Sigmoid colon (tissue), 4 donors: ENCODE results near the gene SLC17A7.

Experiments
- EP300 ChIP-seq, 4 donors: sonication (generic); formaldehyde crosslinking; IDR thresholded peaks; one replicate each; pipeline ENCODE4 v1.6.1; 2017; ENCODE audit warnings: antibody characterized with exemption in 4 of 4
- POLR2A ChIP-seq, 2 donors: fragments of 450-650 bp; IDR thresholded peaks; one replicate each; pipeline ENCODE4 v1.6.1; 2016; ENCODE audit warnings: antibody characterized with exemption in 2 of 2, mild to moderate bottlenecking in 2 of 2, moderate library complexity in 2 of 2
- POLR2AphosphoS5 ChIP-seq, 4 donors: sonication (generic); formaldehyde crosslinking; IDR thresholded peaks; one replicate each; pipeline ENCODE4 v1.6.1; 2017; ENCODE audit warnings: antibody characterized with exemption in 4 of 4
- TF ChIP-seq, protein P1 (sequence below), 4 experiments: fragments of 450-650 bp in 3 of 4; fragments of 200-600 bp in 1 of 4; IDR thresholded peaks; one replicate each; pipeline ENCODE4 v1.5.1; 2016 to 2019; ENCODE audit warnings: antibody characterized with exemption in 4 of 4, mild to moderate bottlenecking in 3 of 4, moderate library complexity in 2 of 4

DNA sequence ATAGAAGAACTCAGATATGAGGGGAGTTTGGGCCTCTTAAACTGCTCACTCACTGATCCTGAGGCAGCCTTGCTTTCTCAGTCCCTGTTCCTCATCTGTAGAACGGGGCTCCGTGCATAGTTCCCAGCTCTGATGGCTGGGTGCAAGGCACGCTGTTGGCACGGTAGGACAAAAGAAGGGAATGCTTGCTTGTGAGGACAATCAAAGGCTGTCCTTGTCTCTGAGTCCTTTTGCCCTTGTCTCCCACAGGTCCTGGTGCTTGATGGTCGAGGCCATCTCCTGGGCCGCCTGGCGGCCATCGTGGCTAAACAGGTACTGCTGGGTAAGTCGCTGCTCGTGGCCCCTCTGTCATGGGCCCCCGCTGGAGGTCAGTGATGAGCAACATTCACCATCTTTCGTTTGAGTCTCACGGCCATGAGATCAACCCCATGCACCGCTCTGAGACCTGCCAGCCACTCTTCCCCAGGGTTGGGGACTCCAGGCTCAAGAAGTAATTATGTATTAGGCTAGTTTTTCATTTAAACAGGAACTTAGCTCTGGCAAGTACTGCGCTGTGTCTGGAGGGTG lies 48.4 kb upstream of the SLC17A7 start:
- TF ChIP-seq, protein P1, sequence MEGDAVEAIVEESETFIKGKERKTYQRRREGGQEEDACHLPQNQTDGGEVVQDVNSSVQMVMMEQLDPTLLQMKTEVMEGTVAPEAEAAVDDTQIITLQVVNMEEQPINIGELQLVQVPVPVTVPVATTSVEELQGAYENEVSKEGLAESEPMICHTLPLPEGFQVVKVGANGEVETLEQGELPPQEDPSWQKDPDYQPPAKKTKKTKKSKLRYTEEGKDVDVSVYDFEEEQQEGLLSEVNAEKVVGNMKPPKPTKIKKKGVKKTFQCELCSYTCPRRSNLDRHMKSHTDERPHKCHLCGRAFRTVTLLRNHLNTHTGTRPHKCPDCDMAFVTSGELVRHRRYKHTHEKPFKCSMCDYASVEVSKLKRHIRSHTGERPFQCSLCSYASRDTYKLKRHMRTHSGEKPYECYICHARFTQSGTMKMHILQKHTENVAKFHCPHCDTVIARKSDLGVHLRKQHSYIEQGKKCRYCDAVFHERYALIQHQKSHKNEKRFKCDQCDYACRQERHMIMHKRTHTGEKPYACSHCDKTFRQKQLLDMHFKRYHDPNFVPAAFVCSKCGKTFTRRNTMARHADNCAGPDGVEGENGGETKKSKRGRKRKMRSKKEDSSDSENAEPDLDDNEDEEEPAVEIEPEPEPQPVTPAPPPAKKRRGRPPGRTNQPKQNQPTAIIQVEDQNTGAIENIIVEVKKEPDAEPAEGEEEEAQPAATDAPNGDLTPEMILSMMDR (IDR thresholded peaks at IDR 0.05) = no peak
- TF ChIP-seq EP300 (IDR thresholded peaks at IDR 0.05) = no peak
- no peak for TF ChIP-seq POLR2A (IDR thresholded peaks at IDR 0.05)
- no peak for TF ChIP-seq POLR2AphosphoS5 (IDR thresholded peaks at IDR 0.05)
